ENCODE data around the gene NLRP5.

DNA sequence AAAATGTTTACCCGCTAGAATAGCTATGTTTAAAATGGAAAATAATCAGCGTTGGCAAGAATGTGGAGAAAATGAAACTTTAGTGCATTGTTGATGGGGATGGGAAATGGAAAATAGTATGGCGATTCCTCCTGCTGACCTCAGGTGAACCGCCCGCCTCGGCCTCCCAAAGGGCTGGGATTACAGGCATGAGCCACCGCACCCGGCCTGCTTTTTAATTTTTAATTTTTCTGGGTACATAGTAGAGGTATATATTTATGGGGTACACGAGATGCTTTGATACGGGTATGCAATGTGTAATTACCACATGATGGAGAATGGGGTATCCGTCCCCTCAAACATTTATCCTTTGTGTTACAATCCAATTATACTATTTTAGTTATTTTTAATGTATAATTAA is 46.3 kb upstream of the NLRP5 start:
- TF ChIP-seq TAF1 (IDR thresholded peaks at IDR 0.05; ENCODE audit: borderline replicate concordance, low read depth, low read length) (no peak), POLR2AphosphoS5 (IDR thresholded peaks at IDR 0.05; ENCODE audit: low read depth, low read length) (no peak), POLR2A (IDR thresholded peaks at IDR 0.05; ENCODE audit: low read depth, low read length) (no peak)

All from GM12892 (cell line).